ENCODE data around the gene MIGA2. TPM values are rescaled to one million over a fixed set of nuclear protein-coding genes. Genes with fewer than 3 reads are reported as not detected.

MIGA2 gene
- total and polyA plus RNA-seq, 9 of the 15 experiments (the other 6 are each of a cell fraction or from before 2014, with no cell fraction given), result 0.15 to 54.1 (median 18.0) TPM

- no peak for TF ChIP-seq HMBOX1 (IDR thresholded peaks at IDR 0.05)
- no peak for TF ChIP-seq MGA (IDR thresholded peaks at IDR 0.05)
- peak; percentile 35 for TF ChIP-seq RBM39 (optimal IDR thresholded peaks at IDR 0.05; ENCODE audit: low read depth, low read length)
- TF ChIP-seq XRCC5 (IDR thresholded peaks at IDR 0.05; ENCODE audit: low read depth, low read length), result 0 out of 2 replicates have a peak, but pooled peaks have one; percentile 53
- TF ChIP-seq MCM7 (IDR thresholded peaks at IDR 0.05), result no peak
- TF ChIP-seq EZH2 (IDR thresholded peaks at IDR 0.05; ENCODE audit: borderline replicate concordance, low read depth, low read length), result no peak
- no peak for TF ChIP-seq MEF2D (tag; conservative IDR thresholded peaks at IDR 0.05; ENCODE audit: low read depth)
- no peak for TF ChIP-seq SMAD4 (CRISPR knock-in tag; conservative IDR thresholded peaks at IDR 0.05)
- no peak for TF ChIP-seq SP1 (CRISPR knock-in tag; IDR thresholded peaks at IDR 0.05)
- TF ChIP-seq CTCFL (IDR thresholded peaks at IDR 0.05; ENCODE audit: borderline replicate concordance, insufficient read depth, low read depth, low read length, poor library complexity, severe bottlenecking), result peak; percentile 99
- no peak for TF ChIP-seq IRF9 (tag; IDR thresholded peaks at IDR 0.05)
Measured at GRCh38 chr9:129006328-129007034, 29.9 kb upstream of the MIGA2 start (continued).
